Neuronal stem cell (in vitro differentiated cells): ENCODE data around the gene BUD23.
"Not testable (repeated sequence)": the region's sequence is repeated elsewhere in the genome, so short reads cannot be mapped to it uniquely, and the experiment has no call there.

Experiments used
- DNase-seq: peaks from one replicate; pipeline ENCODE4 v3.0.0-alpha.2; 2013; ENCODE audit warnings: low spot score
- H2AFZ ChIP-seq: one replicate; pipeline ENCODE4 v1.6.1; 2013; ENCODE audit warnings: mild to moderate bottlenecking, low read length, inconsistent platforms
- H2AK5ac ChIP-seq: 2 replicates; pipeline ENCODE4 v1.6.1; 2013; ENCODE audit warnings: low read depth, mild to moderate bottlenecking, inconsistent platforms, low read length, moderate library complexity, mixed read lengths
- H2BK120ac ChIP-seq: 2 replicates; pipeline ENCODE4 v1.6.1; 2013; ENCODE audit warnings: low read depth, mild to moderate bottlenecking, inconsistent platforms, low read length, moderate library complexity, mixed read lengths
- H2BK12ac ChIP-seq: one replicate; pipeline ENCODE4 v1.6.1; 2013; ENCODE audit warnings: low read length, inconsistent platforms
- H2BK15ac ChIP-seq: 2 replicates; pipeline ENCODE4 v1.6.1; 2013; ENCODE audit warnings: mild to moderate bottlenecking, low read length, inconsistent platforms, mixed read lengths
- H2BK5ac ChIP-seq: one replicate; pipeline ENCODE4 v1.6.1; 2013; ENCODE audit warnings: inconsistent platforms, mild to moderate bottlenecking, low read length, moderate library complexity
- H3K14ac ChIP-seq: one replicate; pipeline ENCODE4 v1.6.1; 2013; ENCODE audit warnings: low read length, inconsistent platforms
- H3K18ac ChIP-seq: 2 replicates; pipeline ENCODE4 v1.6.1; 2013; ENCODE audit warnings: low read length, inconsistent platforms
- H3K23ac ChIP-seq: 2 replicates; pipeline ENCODE4 v1.6.1; 2013; ENCODE audit warnings: low read depth, mild to moderate bottlenecking, mixed read lengths, low read length, inconsistent platforms; ENCODE audit not compliant: poor library complexity
- H3K27ac ChIP-seq: replicated peaks from 3 replicates; pipeline ENCODE4 v1.5.1; 2013; ENCODE audit warnings: low read length, inconsistent platforms
- H3K27me3 ChIP-seq, 3 experiments: 2 replicates each; pipeline ENCODE4 v1.6.1; 2013; ENCODE audit warnings: low read length in 3 of 3, mild to moderate bottlenecking in 2 of 3, inconsistent platforms in 1 of 3, low read depth in 1 of 3, mixed read lengths in 1 of 3, moderate library complexity in 1 of 3; ENCODE audit not compliant: control insufficient read depth in 3 of 3, insufficient read depth in 3 of 3
- H3K36me3 ChIP-seq, 2 donors: replicated peaks in 1 of 2; 2 replicates each; pipeline ENCODE4 v1.6.1; 2013; ENCODE audit warnings: low read length in 2 of 2; ENCODE audit not compliant: control insufficient read depth in 2 of 2, insufficient read depth in 2 of 2
- H3K4ac ChIP-seq: 2 replicates; pipeline ENCODE4 v1.6.1; 2013; ENCODE audit warnings: inconsistent platforms, mild to moderate bottlenecking, low read length, moderate library complexity
- H3K4me1 ChIP-seq, 2 donors: 1 replicate in 1 of 2; 2 replicates in 1 of 2; pipeline ENCODE4 v1.6.1; 2013; ENCODE audit warnings: low read length in 2 of 2, low read depth in 1 of 2; ENCODE audit not compliant: control insufficient read depth in 2 of 2, insufficient read depth in 1 of 2
- H3K4me2 ChIP-seq: one replicate; pipeline ENCODE4 v1.6.1; 2013; ENCODE audit warnings: mild to moderate bottlenecking, low read length, inconsistent platforms; ENCODE audit not compliant: insufficient read depth, poor library complexity, severe bottlenecking
- H3K4me3 ChIP-seq, 2 donors: 2 replicates each; pipeline ENCODE4 v1.5.1; 2013; ENCODE audit warnings: low read length in 2 of 2, mild to moderate bottlenecking in 2 of 2, inconsistent platforms in 1 of 2, moderate library complexity in 1 of 2
- H3K79me1 ChIP-seq: one replicate; pipeline ENCODE4 v1.6.1; 2013; ENCODE audit warnings: low read depth, mild to moderate bottlenecking, inconsistent platforms, low read length, moderate library complexity
- H3K9ac ChIP-seq: one replicate; pipeline ENCODE4 v1.6.1; 2013; ENCODE audit warnings: mild to moderate bottlenecking, low read depth, low read length, inconsistent platforms; ENCODE audit not compliant: poor library complexity
- H3K9me3 ChIP-seq, 2 donors: replicated peaks in 1 of 2; 2 replicates each; pipeline versions ENCODE3 to v1.6.1; 2013; ENCODE audit warnings: low read length in 2 of 2, mild to moderate bottlenecking in 2 of 2, inconsistent platforms in 1 of 2, low read depth in 1 of 2, mixed read lengths in 1 of 2, moderate library complexity in 1 of 2; ENCODE audit not compliant: control insufficient read depth in 2 of 2, insufficient read depth in 1 of 2
- H4K8ac ChIP-seq: one replicate; pipeline ENCODE4 v1.6.1; 2013; ENCODE audit warnings: low read depth, mild to moderate bottlenecking, inconsistent platforms, low read length, moderate library complexity
- H4K91ac ChIP-seq: one replicate; pipeline ENCODE4 v1.6.1; 2013; ENCODE audit warnings: low read length, low read depth, mild to moderate bottlenecking, inconsistent platforms; ENCODE audit not compliant: poor library complexity
- WGBS, 2 donors: extraction: QIAGEN DNeasy Blood & Tissue Kit; methylation state at CpG; one replicate each; pipeline ENCODE4 v1.1.7; 2013; ENCODE audit warnings: missing lambda C conversion rate in 2 of 2, mixed read lengths in 1 of 2; ENCODE audit not compliant: insufficient read length in 2 of 2, insufficient replicate concordance in 1 of 2; ENCODE audit errors: extremely low coverage in 2 of 2; 5-methylcytosine and 5-hydroxymethylcytosine counted together

Gene BUD23

GRCh38 chr7:73652541-73652949, 30.9 kb upstream of the BUD23 start:
- no peak overlapping the region for H3K4me3 ChIP-seq

GRCh38 chr7:73655309-73655708, 28.1 kb upstream of the BUD23 start:
- not testable (repeated sequence) for H3K9me3 ChIP-seq, H3K4me2 ChIP-seq, H3K4me1 ChIP-seq, H3K23ac ChIP-seq, H3K36me3 ChIP-seq, DNase-seq, H2AK5ac ChIP-seq, H3K27ac ChIP-seq, H2BK120ac ChIP-seq, H2BK12ac ChIP-seq, H2BK5ac ChIP-seq, H3K14ac ChIP-seq, H3K4ac ChIP-seq, H3K9ac ChIP-seq, H3K79me1 ChIP-seq, H3K4me3 ChIP-seq, H2BK15ac ChIP-seq, H2AFZ ChIP-seq, H3K18ac ChIP-seq, H4K91ac ChIP-seq, H4K8ac ChIP-seq
- no CpG with 5 or more reads among the region's 4 CpGs for WGBS, 2 donors
- H3K27me3 ChIP-seq = peaks cover 0 to 13% (median 0%) of the 10 kb centered on the region in 3 experiments

More at GRCh38 chr7:73652541-73652949, 30.9 kb upstream of the BUD23 start:
- Histone ChIP-seq H3K9me3 (no peaks in the 10 kb centered on the region), H4K91ac (no peak overlapping the region), H3K36me3 (no peaks in the 10 kb centered on the region), H4K8ac (no peak overlapping the region), H2BK5ac (no peak overlapping the region), H3K9ac (peak overlapping the region; percentile 78), H3K27ac (no peak overlapping the region), H2AK5ac (no peak overlapping the region), H3K79me1 (no peaks in the 10 kb centered on the region), H2AFZ (no peak overlapping the region), H3K4me2 (no peak overlapping the region), H2BK15ac (no peak overlapping the region), H3K18ac (no peak overlapping the region), H3K4me1 (no peaks in the 10 kb centered on the region), H3K23ac (no peak overlapping the region), H2BK120ac (no peak overlapping the region), H3K4ac (no peak overlapping the region), H3K27me3 (peaks cover 3 to 38% (median 21%) of the 10 kb centered on the region in 3 experiments), H3K14ac (no peak overlapping the region), H2BK12ac (no peak overlapping the region)
- WGBS, 2 donors = no CpG with 5 or more reads among the region's 11 CpGs
- DNase-seq = no peak

GRCh38 chr7:73659983-73660382, 23.4 kb upstream of the BUD23 start:
- Histone ChIP-seq H3K23ac (no peak overlapping the region), H3K4me3 (no peak overlapping the region), H3K4me2 (no peak overlapping the region), H2BK12ac (no peak overlapping the region), H3K27me3 (no peaks in the 10 kb centered on the region), H3K4me1 (peaks cover 4 to 5% of the 10 kb centered on the region in 2 donors), H3K9me3 (peaks cover 2 to 4% of the 10 kb centered on the region in 2 donors), H3K9ac (no peak overlapping the region), H2BK120ac (no peak overlapping the region), H3K14ac (no peak overlapping the region), H3K4ac (no peak overlapping the region), H2BK5ac (no peak overlapping the region), H3K27ac (no peak overlapping the region), H3K36me3 (no peaks in the 10 kb centered on the region), H2AFZ (no peak overlapping the region), H2AK5ac (no peak overlapping the region), H2BK15ac (no peak overlapping the region), H3K18ac (no peak overlapping the region), H4K91ac (no peak overlapping the region), H4K8ac (no peak overlapping the region), H3K79me1 (no peaks in the 10 kb centered on the region)
- WGBS, 2 donors = no CpG with 5 or more reads among the region's 8 CpGs
- DNase-seq = no peak

GRCh38 chr7:73660594-73660993, 22.8 kb upstream of the BUD23 start:
- not testable (repeated sequence) for H3K9ac ChIP-seq, H3K4ac ChIP-seq, H4K91ac ChIP-seq, H3K4me2 ChIP-seq, DNase-seq, H3K36me3 ChIP-seq, H3K4me3 ChIP-seq, H3K23ac ChIP-seq, H2BK12ac ChIP-seq, H3K4me1 ChIP-seq, H3K9me3 ChIP-seq, H3K27ac ChIP-seq, H3K27me3 ChIP-seq, H3K79me1 ChIP-seq, H3K14ac ChIP-seq, H2AFZ ChIP-seq, H2BK120ac ChIP-seq, H2BK5ac ChIP-seq, H2AK5ac ChIP-seq, H4K8ac ChIP-seq, H2BK15ac ChIP-seq, H3K18ac ChIP-seq
- no CpG with 5 or more reads among the region's 4 CpGs for WGBS, 2 donors
